ENCODE measurements around the gene AQP1. TPM values are rescaled to one million over a fixed set of nuclear protein-coding genes. Genes with fewer than 3 reads are reported as not detected.

The AQP1 gene
- total RNA-seq, 1 donor from 2014 or later = 243 TPM

DNA sequence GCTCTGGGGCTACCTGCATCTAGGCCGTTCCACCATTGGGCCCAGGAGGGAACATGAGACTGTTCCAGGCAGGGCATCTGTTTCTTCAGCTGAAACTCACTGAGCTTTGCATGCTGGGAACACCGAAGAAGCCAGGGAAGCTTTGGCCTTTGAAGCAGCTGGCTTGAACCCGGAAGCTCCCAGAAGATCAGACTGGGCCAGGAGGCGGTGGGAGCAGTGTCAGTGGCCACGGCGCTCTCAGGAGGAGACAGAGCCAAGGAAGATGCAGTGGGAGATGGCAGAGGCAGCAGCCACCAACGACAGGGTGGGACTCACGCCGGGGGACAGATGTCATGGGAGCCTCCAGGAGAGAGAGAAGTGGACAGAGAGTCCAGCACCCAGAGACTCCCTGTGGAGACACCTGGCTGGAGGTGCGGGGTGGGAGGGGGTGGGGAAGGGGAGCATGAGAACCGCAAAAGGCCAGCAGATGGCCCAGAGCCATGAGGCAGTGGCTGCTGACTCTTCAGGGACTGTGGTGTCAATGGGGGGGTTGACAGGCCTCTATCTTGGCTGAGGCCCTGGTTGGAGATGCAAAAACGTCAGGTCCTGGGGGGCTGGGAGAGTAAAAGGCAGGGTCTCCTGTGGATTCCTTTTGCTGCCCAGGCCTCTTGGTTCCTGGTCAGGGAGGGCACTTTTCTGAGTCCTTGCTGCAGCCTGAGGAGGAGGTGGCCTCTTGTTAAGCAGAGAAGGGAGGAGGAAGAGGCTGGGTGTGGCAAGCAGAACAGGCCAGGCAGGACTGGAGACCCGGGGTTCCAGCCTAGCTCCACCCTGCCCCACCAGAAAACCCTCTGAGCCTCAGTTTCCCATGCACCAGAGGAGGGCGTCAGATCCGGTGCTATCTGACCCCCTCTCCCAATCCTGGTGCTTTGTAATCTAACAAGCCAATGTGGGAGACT lies 6.3 kb upstream of the AQP1 start:
- H3K27me3 ChIP-seq = no peaks in the 10 kb centered on the region
- H3K4me3 ChIP-seq = no peak overlapping the region
- H3K36me3 ChIP-seq = no peaks in the 10 kb centered on the region
- DNase-seq (ENCODE audit: extremely low spot score in 2 of 2) = no peak
- peaks cover 37% of the 10 kb centered on the region for H3K4me1 ChIP-seq
- TF ChIP-seq POLR2A (IDR thresholded peaks at IDR 0.05) = no peak
- TF ChIP-seq POLR2AphosphoS5 (IDR thresholded peaks at IDR 0.05; ENCODE audit: insufficient read depth in 1 of 2, low read depth in 1 of 2) = no peak
- TF ChIP-seq, protein P1, sequence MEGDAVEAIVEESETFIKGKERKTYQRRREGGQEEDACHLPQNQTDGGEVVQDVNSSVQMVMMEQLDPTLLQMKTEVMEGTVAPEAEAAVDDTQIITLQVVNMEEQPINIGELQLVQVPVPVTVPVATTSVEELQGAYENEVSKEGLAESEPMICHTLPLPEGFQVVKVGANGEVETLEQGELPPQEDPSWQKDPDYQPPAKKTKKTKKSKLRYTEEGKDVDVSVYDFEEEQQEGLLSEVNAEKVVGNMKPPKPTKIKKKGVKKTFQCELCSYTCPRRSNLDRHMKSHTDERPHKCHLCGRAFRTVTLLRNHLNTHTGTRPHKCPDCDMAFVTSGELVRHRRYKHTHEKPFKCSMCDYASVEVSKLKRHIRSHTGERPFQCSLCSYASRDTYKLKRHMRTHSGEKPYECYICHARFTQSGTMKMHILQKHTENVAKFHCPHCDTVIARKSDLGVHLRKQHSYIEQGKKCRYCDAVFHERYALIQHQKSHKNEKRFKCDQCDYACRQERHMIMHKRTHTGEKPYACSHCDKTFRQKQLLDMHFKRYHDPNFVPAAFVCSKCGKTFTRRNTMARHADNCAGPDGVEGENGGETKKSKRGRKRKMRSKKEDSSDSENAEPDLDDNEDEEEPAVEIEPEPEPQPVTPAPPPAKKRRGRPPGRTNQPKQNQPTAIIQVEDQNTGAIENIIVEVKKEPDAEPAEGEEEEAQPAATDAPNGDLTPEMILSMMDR (IDR thresholded peaks at IDR 0.05) = no peak
- intact Hi-C loops (cut with DNase I) = no loop called here
- no peaks in the 10 kb centered on the region for H3K9me3 ChIP-seq
- H3K27ac ChIP-seq = peak overlapping the region; percentile 40

DNA sequence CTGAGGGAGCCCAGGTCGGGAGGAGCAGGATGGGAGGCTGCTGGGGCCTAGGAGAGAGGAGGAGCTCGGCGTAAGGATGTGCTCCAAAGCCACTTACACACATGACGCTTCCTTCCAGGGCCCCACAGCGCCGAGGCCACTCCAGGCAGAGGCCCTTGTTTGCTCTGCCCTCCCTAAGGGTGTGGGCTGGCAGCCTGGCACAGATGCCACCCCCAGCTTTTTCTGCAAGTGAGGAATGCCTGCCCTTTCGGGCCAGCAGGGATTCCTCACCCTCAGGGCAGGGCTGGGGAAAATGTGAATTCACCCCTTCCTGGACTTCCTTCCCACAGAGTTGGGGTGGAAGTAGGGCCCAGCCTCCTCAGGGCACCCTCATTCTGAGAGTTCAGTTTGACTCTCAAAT lies 5.6 kb upstream of the AQP1 start:
- Histone ChIP-seq H3K36me3 (no peaks in the 10 kb centered on the region), H3K4me1 (peaks cover 44% of the 10 kb centered on the region), H3K9me3 (no peaks in the 10 kb centered on the region), H3K27me3 (no peaks in the 10 kb centered on the region), H3K4me3 (no peak overlapping the region), H3K27ac (peak overlapping the region; percentile 40)
- no peak for TF ChIP-seq POLR2A (IDR thresholded peaks at IDR 0.05)
- TF ChIP-seq, protein P1 (IDR thresholded peaks at IDR 0.05) = no peak
- intact Hi-C loops (cut with DNase I) = no loop called here
- DNase-seq (ENCODE audit: extremely low spot score in 2 of 2) = no peak

DNA sequence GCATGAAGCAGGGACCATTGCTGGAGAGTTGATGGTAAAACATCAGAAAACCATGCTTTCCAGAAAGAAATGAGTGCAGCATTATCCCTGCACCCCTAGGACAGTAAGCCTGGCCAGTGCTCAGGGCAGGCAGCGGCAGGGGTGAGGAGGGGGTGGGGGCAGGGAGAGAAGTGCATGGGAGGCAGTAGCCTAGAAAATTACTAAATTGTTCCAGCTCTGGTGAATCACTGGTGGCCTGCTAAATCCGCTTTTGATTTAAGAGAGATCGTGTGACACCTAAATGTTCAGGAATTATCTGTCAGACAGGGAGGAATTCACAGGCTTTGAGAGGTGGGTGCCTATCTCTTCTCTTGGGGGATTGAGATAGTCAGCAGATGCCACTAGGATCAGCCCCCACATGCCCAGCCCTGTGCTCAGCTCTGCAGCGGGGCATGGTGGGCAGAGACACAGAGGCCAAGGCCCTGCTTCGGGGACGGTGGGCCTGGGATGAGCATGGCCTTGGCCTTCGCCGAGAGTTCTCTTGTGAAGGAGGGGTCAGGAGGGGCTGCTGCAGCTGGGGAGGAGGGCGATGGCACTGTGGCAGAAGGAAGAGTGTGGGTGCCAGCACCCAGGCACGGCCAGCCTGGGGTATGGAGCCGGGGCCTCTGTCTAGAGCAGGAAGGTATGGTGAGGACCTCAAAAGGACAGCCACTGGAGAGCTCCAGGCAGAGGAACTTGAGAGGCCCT lies 5.0 kb upstream of the AQP1 start:
- Histone ChIP-seq H3K4me1 (peaks cover 50% of the 10 kb centered on the region), H3K27me3 (no peaks in the 10 kb centered on the region), H3K36me3 (no peaks in the 10 kb centered on the region), H3K27ac (peak overlapping the region; percentile 40), H3K4me3 (no peak overlapping the region), H3K9me3 (no peaks in the 10 kb centered on the region)
- no peak for DNase-seq (ENCODE audit: extremely low spot score in 2 of 2)
- intact Hi-C loops (cut with DNase I) = no loop called here
- TF ChIP-seq POLR2A (IDR thresholded peaks at IDR 0.05) = no peak
- TF ChIP-seq, protein P1 (IDR thresholded peaks at IDR 0.05) = no peak
- TF ChIP-seq POLR2AphosphoS5 (IDR thresholded peaks at IDR 0.05; ENCODE audit: insufficient read depth in 1 of 2, low read depth in 1 of 2) = no peak

DNA sequence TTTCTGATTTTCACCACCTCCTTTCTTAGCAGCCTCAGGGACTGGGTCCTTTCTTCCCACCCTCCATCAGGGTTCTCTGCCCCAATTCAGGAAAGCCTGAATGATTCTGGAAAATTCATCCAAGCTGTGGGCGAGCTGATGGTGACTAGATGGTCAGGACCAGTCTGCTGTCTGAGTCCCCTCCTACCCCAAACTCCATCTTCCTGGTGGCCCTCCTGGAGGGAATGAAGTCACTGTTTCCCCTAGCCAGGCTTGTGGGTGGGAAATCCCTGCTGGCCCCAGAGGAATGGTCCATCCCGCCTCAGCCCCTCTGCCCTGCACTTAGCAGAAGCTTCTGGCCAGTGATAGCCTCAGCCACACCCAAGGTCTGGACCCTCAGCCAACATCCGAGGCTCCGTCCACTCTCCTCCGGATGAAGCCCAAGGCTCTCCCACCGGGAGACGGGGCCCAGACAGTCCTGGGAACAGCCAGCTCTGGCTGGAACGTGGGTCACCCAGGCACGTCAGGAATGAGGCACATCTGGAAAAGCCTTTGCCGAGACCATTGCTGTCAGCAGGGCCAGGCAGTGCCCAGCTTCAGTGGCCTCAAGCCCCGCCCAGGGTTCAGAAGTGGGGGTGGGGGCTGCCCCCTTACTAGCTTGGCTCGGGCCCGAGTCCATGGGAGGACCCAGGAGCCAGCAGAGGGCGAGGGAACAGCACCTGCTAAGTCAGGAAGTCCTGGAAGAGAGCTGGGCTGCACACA lies 4.0 kb upstream of the AQP1 start:
- no peak for TF ChIP-seq POLR2A (IDR thresholded peaks at IDR 0.05)
- TF ChIP-seq, protein P1 (IDR thresholded peaks at IDR 0.05) = no peak
- no peak for TF ChIP-seq POLR2AphosphoS5 (IDR thresholded peaks at IDR 0.05; ENCODE audit: insufficient read depth in 1 of 2, low read depth in 1 of 2)
- DNase-seq (ENCODE audit: extremely low spot score in 2 of 2) = no peak
- peaks cover 52% of the 10 kb centered on the region for H3K4me1 ChIP-seq
- H3K9me3 ChIP-seq = no peaks in the 10 kb centered on the region
- peak overlapping the region; percentile 40 for H3K27ac ChIP-seq
- no peak overlapping the region for H3K4me3 ChIP-seq
- intact Hi-C loops (cut with DNase I) = no loop called here
- H3K27me3 ChIP-seq = no peaks in the 10 kb centered on the region
- no peaks in the 10 kb centered on the region for H3K36me3 ChIP-seq
